Ammon's horn (tissue), 1 donor: ENCODE results near the gene CDKN2D.

Source experiments
- DNase-seq: peaks from one replicate; pipeline ENCODE4 v3.0.0-alpha.2; 2016; ENCODE audit warnings: low spot score

CDKN2D gene

GRCh38 chr19:10520652-10521318 is 48.0 kb downstream of the CDKN2D start:
- no peak for DNase-seq

- DNase-seq: no peak
Measured at GRCh38 chr19:10519421-10519820, 49.4 kb downstream of the CDKN2D start.

GRCh38 chr19:10518444-10519361 is 50.1 kb downstream of the CDKN2D start:
- DNase-seq: no peak

GRCh38 chr19:10517760-10518443 is 50.9 kb downstream of the CDKN2D start:
- DNase-seq: peak; percentile 42

GRCh38 chr19:10517361-10517759 is 51.4 kb downstream of the CDKN2D start, which contains the start of gene S1PR5:
Gene S1PR5, minus strand, starts transcription at chr19:10517447. Its CDS starts 2,436 bp downstream, at chr19:10515011.
- peak; percentile 93 for DNase-seq

- DNase-seq: peak; percentile 29
Measured at GRCh38 chr19:10516671-10517286, 52.0 kb downstream of the CDKN2D start.
